Sigmoid colon (tissue), 7 donors: ENCODE results near the gene BCL2A1. TPM values are rescaled to one million over a fixed set of nuclear protein-coding genes. Genes with fewer than 3 reads are reported as not detected.
"Not testable (repeated sequence)": the region's sequence is repeated elsewhere in the genome, so short reads cannot be mapped to it uniquely, and the experiment has no call there.

Experiments
- DNase-seq: peaks from one replicate; pipeline ENCODE4 v3.0.0-alpha.2; 2019
- H3K27ac ChIP-seq, 4 donors: fragments of 200-600 bp; sonication (generic); one replicate each; pipeline ENCODE4 v1.5.1; 2016 to 2019; ENCODE audit warnings: mild to moderate bottlenecking in 1 of 4
- H3K27me3 ChIP-seq, 3 donors: fragments of 200-600 bp; sonication (generic); one replicate each; pipeline ENCODE4 v1.5.1; 2019; ENCODE audit warnings: mild to moderate bottlenecking in 1 of 3
- H3K36me3 ChIP-seq, 4 donors: fragments of 200-600 bp; sonication (generic); one replicate each; pipeline ENCODE4 v1.5.1; 2016 to 2019
- H3K4me1 ChIP-seq, 4 donors: fragments of 200-600 bp; sonication (generic); one replicate each; pipeline ENCODE4 v1.5.1; 2017 to 2019
- H3K4me3 ChIP-seq, 4 donors: fragments of 200-600 bp; sonication (generic); one replicate each; pipeline ENCODE4 v1.5.1; 2017 to 2019; ENCODE audit warnings: mild to moderate bottlenecking in 2 of 4, moderate library complexity in 1 of 4
- H3K9me3 ChIP-seq, 4 donors: fragments of 200-600 bp in 3 of 4; sonication (generic) in 3 of 4; one replicate each; pipeline versions ENCODE4 v1.5.1 to v1.6.1; 2013 to 2019
- CTCF ChIP-seq, 4 experiments: fragments of 450-650 bp in 3 of 4; fragments of 200-600 bp in 1 of 4; IDR thresholded peaks; one replicate each; pipeline ENCODE4 v1.5.1; 2016 to 2019; ENCODE audit warnings: antibody characterized with exemption in 4 of 4, mild to moderate bottlenecking in 3 of 4, moderate library complexity in 2 of 4
- EP300 ChIP-seq, 4 donors: sonication (generic); formaldehyde crosslinking; IDR thresholded peaks; one replicate each; pipeline ENCODE4 v1.6.1; 2017; ENCODE audit warnings: antibody characterized with exemption in 4 of 4
- POLR2A ChIP-seq, 2 donors: fragments of 450-650 bp; IDR thresholded peaks; one replicate each; pipeline ENCODE4 v1.6.1; 2016; ENCODE audit warnings: antibody characterized with exemption in 2 of 2, mild to moderate bottlenecking in 2 of 2, moderate library complexity in 2 of 2
- POLR2AphosphoS5 ChIP-seq, 4 donors: sonication (generic); formaldehyde crosslinking; IDR thresholded peaks; one replicate each; pipeline ENCODE4 v1.6.1; 2017; ENCODE audit warnings: antibody characterized with exemption in 4 of 4
- WGBS, 2 donors: extraction: QIAGEN DNeasy Blood & Tissue Kit; methylation state at CpG; one replicate each; pipeline ENCODE4 v1.1.7; 2013; 5-methylcytosine and 5-hydroxymethylcytosine counted together
- intact Hi-C: fragments of 100-400 bp; cut with DNase I; formaldehyde crosslinking; loops from one replicate; pipeline ENCODE4 v1.15.1; 2023
- polyA plus RNA-seq, 3 donors: library from polyadenylated mRNA; stranded (reverse); fragments of 200-250 nt; gene quantifications; one replicate each; pipeline ENCODE4 v1.2.3, GENCODE V29; 2013
- total RNA-seq, 4 donors: library from RNA; depleted of rRNA; stranded (reverse); fragments of >200 nt; gene quantifications; one replicate each; pipeline ENCODE4 v1.1.0, GENCODE V29; 2016
- donor health status: healthy with polysubstance abuse.
- donor health status: Bipolar disorder and iron deficiency.
- donor health status: healthy.

BCL2A1 gene
- total and polyA plus RNA-seq, 7 donors, result 1.9 to 19.4 (median 6.6) TPM; not detected in 3

- DNase-seq, result no peak
- WGBS, 2 donors, result 79 to 90% methylated on average over 5 of the region's 5 CpGs
- intact Hi-C loops, result no loop called here
- no peaks in the 10 kb centered on the region for H3K4me1 ChIP-seq
- H3K27me3 ChIP-seq, result peaks cover 0 to 5% (median 0%) of the 10 kb centered on the region in 3 donors
- H3K9me3 ChIP-seq, result no peaks in the 10 kb centered on the region
- H3K27ac ChIP-seq, result no peak overlapping the region
- no peak for TF ChIP-seq POLR2A (IDR thresholded peaks at IDR 0.05)
- TF ChIP-seq POLR2AphosphoS5 (IDR thresholded peaks at IDR 0.05), result no peak
- TF ChIP-seq EP300 (IDR thresholded peaks at IDR 0.05), result no peak
- TF ChIP-seq CTCF (IDR thresholded peaks at IDR 0.05), result no peak
- H3K36me3 ChIP-seq, result no peaks in the 10 kb centered on the region
- H3K4me3 ChIP-seq, result no peak overlapping the region
Measured at GRCh38 chr15:79932447-79932846, 38.5 kb downstream of the BCL2A1 start.

- intact Hi-C loops, result no loop called here
- Histone ChIP-seq H3K27ac (no peak overlapping the region), H3K4me3 (no peak overlapping the region), H3K4me1 (no peaks in the 10 kb centered on the region), H3K9me3 (no peaks in the 10 kb centered on the region), H3K27me3 (peaks cover 0 to 5% (median 0%) of the 10 kb centered on the region in 3 donors), H3K36me3 (no peaks in the 10 kb centered on the region)
- TF ChIP-seq POLR2AphosphoS5 (IDR thresholded peaks at IDR 0.05) (no peak), EP300 (IDR thresholded peaks at IDR 0.05) (no peak), POLR2A (IDR thresholded peaks at IDR 0.05) (no peak), CTCF (IDR thresholded peaks at IDR 0.05) (no peak)
- no peak for DNase-seq
- WGBS, 2 donors, result 56 to 79% methylated on average over 5 of the region's 5 CpGs
Measured at GRCh38 chr15:79930516-79930915, 40.5 kb downstream of the BCL2A1 start.

- H3K36me3 ChIP-seq, result no peaks in the 10 kb centered on the region
- H3K4me1 ChIP-seq, result peaks cover 0 to 3% (median 2%) of the 10 kb centered on the region in 4 donors
- 81 to 84% methylated on average over 2 of the region's 2 CpGs for WGBS, 2 donors
- DNase-seq, result no peak
- no peaks in the 10 kb centered on the region for H3K27me3 ChIP-seq
- H3K4me3 ChIP-seq, result no peak overlapping the region
- H3K27ac ChIP-seq, result no peak overlapping the region
- H3K9me3 ChIP-seq, result no peaks in the 10 kb centered on the region
- TF ChIP-seq POLR2AphosphoS5 (IDR thresholded peaks at IDR 0.05), result no peak
- no peak for TF ChIP-seq POLR2A (IDR thresholded peaks at IDR 0.05)
- no peak for TF ChIP-seq EP300 (IDR thresholded peaks at IDR 0.05)
- no peak for TF ChIP-seq CTCF (IDR thresholded peaks at IDR 0.05)
- intact Hi-C loops, result no loop called here
Measured at GRCh38 chr15:79929412-79929811, 41.6 kb downstream of the BCL2A1 start.

- WGBS, 2 donors, result 97 to 98% methylated on average over 36 of the region's 36 CpGs
- DNase-seq, H3K9me3 ChIP-seq, H3K27ac ChIP-seq, H3K27me3 ChIP-seq, H3K36me3 ChIP-seq, intact Hi-C loops, H3K4me3 ChIP-seq: not testable (repeated sequence)
- H3K4me1 ChIP-seq, result peaks cover 0 to 16% (median 8%) of the 10 kb centered on the region in 4 donors
Measured at GRCh38 chr15:79926116-79926515, 44.9 kb downstream of the BCL2A1 start.

GRCh38 chr15:79924379-79924778 is 46.6 kb downstream of the BCL2A1 start:
- WGBS, 2 donors, result 86 to 91% methylated on average over 24 of the region's 24 CpGs
- Histone ChIP-seq H3K9me3 (peaks cover 5 to 16% (median 9%) of the 10 kb centered on the region in 4 donors), H3K4me1 (peaks cover 0 to 16% (median 8%) of the 10 kb centered on the region in 4 donors), H3K36me3 (peaks cover 0 to 9% (median 3%) of the 10 kb centered on the region in 4 donors), H3K27ac (peak overlapping the region; percentile 89 to 99 (median 94)), H3K4me3 (peak overlapping the region; percentile 69 to 92 (median 80)), H3K27me3 (no peaks in the 10 kb centered on the region)
- TF ChIP-seq POLR2A (IDR thresholded peaks at IDR 0.05) (no peak), CTCF (IDR thresholded peaks at IDR 0.05) (no peak), EP300 (IDR thresholded peaks at IDR 0.05) (no peak), POLR2AphosphoS5 (IDR thresholded peaks at IDR 0.05) (no peak)
- intact Hi-C loops, result loop anchor here (5.0 kb wide), 1 partner anchor 228 kb away; the partner anchor contains the start of gene FAH
- DNase-seq, result no peak
